CD14-positive monocyte (primary cell): Measurements from ENCODE around the gene SNAPC3. TPM values are rescaled to one million over a fixed set of nuclear protein-coding genes. Genes with fewer than 3 reads are reported as not detected.

ENCODE experiments used
- DNase-seq, 3 donors: peaks; one replicate each; pipeline ENCODE4 v3.0.0-alpha.2; 2011 to 2022
- H2AFZ ChIP-seq: 2 replicates; pipeline ENCODE4 v1.6.0; 2012; ENCODE audit warnings: mild to moderate bottlenecking, low read depth, low read length, inconsistent platforms; ENCODE audit not compliant: insufficient read depth, poor library complexity, severe bottlenecking
- H3K27ac ChIP-seq, 2 donors: 1 replicate in 1 of 2; 2 replicates in 1 of 2; pipeline ENCODE4 v1.5.1; 2012 to 2013; ENCODE audit warnings: low read length in 2 of 2, control low read depth in 1 of 2, inconsistent platforms in 1 of 2, low read depth in 1 of 2, mild to moderate bottlenecking in 1 of 2
- H3K27me3 ChIP-seq, 2 donors: one replicate each; pipeline versions ENCODE4 v1.6.0 to v1.6.1; 2011 to 2013; ENCODE audit warnings: low read length in 2 of 2; ENCODE audit not compliant: control insufficient read depth in 2 of 2, insufficient read depth in 2 of 2
- H3K36me3 ChIP-seq, 2 donors: replicated peaks in 1 of 2; 1 replicate in 1 of 2; 2 replicates in 1 of 2; pipeline versions ENCODE4 v1.5.1 to v1.6.1; 2012 to 2013; ENCODE audit warnings: low read length in 2 of 2, control low read depth in 1 of 2, inconsistent platforms in 1 of 2, mild to moderate bottlenecking in 1 of 2; ENCODE audit not compliant: insufficient read depth in 2 of 2, control insufficient read depth in 1 of 2
- H3K4me1 ChIP-seq, 2 donors: 1 replicate in 1 of 2; 2 replicates in 1 of 2; pipeline versions ENCODE4 v1.5.1 to v1.6.1; 2012 to 2013; ENCODE audit warnings: low read length in 2 of 2, control low read depth in 1 of 2, inconsistent platforms in 1 of 2, mild to moderate bottlenecking in 1 of 2, moderate library complexity in 1 of 2; ENCODE audit not compliant: insufficient read depth in 2 of 2, control insufficient read depth in 1 of 2
- H3K4me2 ChIP-seq: replicated peaks from 2 replicates; pipeline ENCODE3; 2012; ENCODE audit warnings: low read length, moderate library complexity, mild to moderate bottlenecking; ENCODE audit not compliant: poor library complexity, severe bottlenecking; ENCODE audit errors: extremely low read depth
- H3K4me3 ChIP-seq, 3 experiments: fragments of 200-600 bp in 1 of 3; sonication (generic) in 1 of 3; replicated peaks in 1 of 3; 1 replicate in 2 of 3; 2 replicates in 1 of 3; pipeline ENCODE4 v1.5.1; 2011 to 2013; ENCODE audit warnings: low read length in 3 of 3, mild to moderate bottlenecking in 3 of 3, control low read depth in 2 of 3, low read depth in 2 of 3, inconsistent platforms in 1 of 3, moderate library complexity in 1 of 3
- H3K79me2 ChIP-seq: 2 replicates; pipeline ENCODE4 v1.6.0; 2012; ENCODE audit warnings: mild to moderate bottlenecking, control low read depth, inconsistent platforms, low read length, moderate library complexity; ENCODE audit not compliant: insufficient read depth
- H3K9ac ChIP-seq: 2 replicates; pipeline ENCODE4 v1.6.0; 2017; ENCODE audit warnings: low read length, mild to moderate bottlenecking; ENCODE audit not compliant: insufficient read depth, poor library complexity, severe bottlenecking
- H3K9me3 ChIP-seq, 2 donors: replicated peaks in 1 of 2; 1 replicate in 1 of 2; 2 replicates in 1 of 2; pipeline versions ENCODE4 v1.5.1 to v1.6.1; 2012 to 2013; ENCODE audit warnings: low read length in 2 of 2, control low read depth in 1 of 2; ENCODE audit not compliant: control insufficient read depth in 1 of 2, insufficient read depth in 1 of 2
- H4K20me1 ChIP-seq: 2 replicates; pipeline ENCODE4 v1.6.0; 2012; ENCODE audit warnings: mild to moderate bottlenecking, low read length, control low read depth, moderate library complexity; ENCODE audit not compliant: insufficient read depth
- H3K27ac Mint-ChIP-seq, 7 donors: one replicate each; pipeline ENCODE4 v1.8.0; 2020; ENCODE audit warnings: mild to moderate bottlenecking in 7 of 7, mixed read lengths in 7 of 7, moderate library complexity in 6 of 7, inconsistent platforms in 2 of 7
- H3K27me3 Mint-ChIP-seq, 3 donors: one replicate each; pipeline ENCODE4 v1.8.0; 2021 to 2022; ENCODE audit warnings: low read depth in 3 of 3, mild to moderate bottlenecking in 3 of 3, mixed read lengths in 3 of 3, moderate library complexity in 3 of 3, inconsistent platforms in 1 of 3
- H3K36me3 Mint-ChIP-seq, 2 donors: one replicate each; pipeline ENCODE4 v1.8.0; 2020; ENCODE audit warnings: mixed read lengths in 2 of 2, inconsistent platforms in 1 of 2, mild to moderate bottlenecking in 1 of 2
- H3K4me1 Mint-ChIP-seq: one replicate; pipeline ENCODE4 v1.8.0; 2020; ENCODE audit warnings: mild to moderate bottlenecking, mixed read lengths
- H3K4me3 Mint-ChIP-seq, 2 donors: one replicate each; pipeline ENCODE4 v1.8.0; 2020; ENCODE audit warnings: mild to moderate bottlenecking in 2 of 2, mixed read lengths in 2 of 2, moderate library complexity in 1 of 2
- H3K9me3 Mint-ChIP-seq, 7 donors: one replicate each; pipeline ENCODE4 v1.8.0; 2020 to 2022; ENCODE audit warnings: mixed read lengths in 7 of 7, mild to moderate bottlenecking in 6 of 7, moderate library complexity in 6 of 7, inconsistent platforms in 2 of 7
- WGBS: methylation state at CpG from one replicate; pipeline ENCODE4 v1.1.5; 2013; ENCODE audit warnings: missing lambda C conversion rate; ENCODE audit not compliant: insufficient coverage; 5-methylcytosine and 5-hydroxymethylcytosine counted together
- intact Hi-C, 2 donors: fragments of 100-400 bp; cut with micrococcal nuclease; formaldehyde crosslinking; loops; one replicate each; pipeline versions ENCODE4 v1.15.0 to v1.15.1; 2023
- polyA plus RNA-seq, 3 donors: library from polyadenylated mRNA; depleted of rRNA in 1 of 3; unstranded in 2 of 3; stranded (reverse) in 1 of 3; fragments of 300-500 nt in 2 of 3; fragments of >200 nt in 1 of 3; fragmentation: Illumina TruSeq in 2 of 3; gene quantifications; 1 replicate in 2 of 3; 2 replicates in 1 of 3; pipeline ENCODE4 v1.2.3, GENCODE V29; 2012 to 2021
- TF ChIP-seq, protein P1 (sequence below): fragments of 200-600 bp; IDR thresholded peaks from one replicate; pipeline ENCODE4 v1.8.0; 2022; ENCODE audit warnings: antibody characterized with exemption, mild to moderate bottlenecking

Gene SNAPC3
- polyA plus RNA-seq, 3 donors: 10.9 to 15.8 (median 14.3) TPM

DNA sequence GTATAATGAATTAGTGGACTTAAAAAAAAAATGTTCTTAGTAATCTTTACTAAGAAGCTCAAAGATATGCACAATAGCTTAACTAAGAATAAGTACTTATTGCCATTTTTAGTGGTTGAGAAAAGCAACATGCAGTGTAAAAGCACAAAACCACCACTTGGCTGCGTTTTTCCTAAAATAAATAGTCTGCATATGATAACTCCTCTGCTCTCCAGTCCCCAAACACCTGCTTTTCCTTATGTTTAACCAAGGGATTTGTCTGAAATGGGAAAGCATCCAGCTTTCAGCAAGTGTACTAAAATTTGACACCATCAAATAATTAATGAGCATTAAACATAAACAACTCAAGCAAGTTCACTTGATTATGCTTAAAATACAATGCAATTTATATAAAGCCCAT lies 46.7 kb downstream of the SNAPC3 start:
- H2AFZ ChIP-seq: no peak overlapping the region
- no peak for DNase-seq
- 100% methylated on average over 1 of the region's 1 CpG for WGBS
- TF ChIP-seq, protein P1, sequence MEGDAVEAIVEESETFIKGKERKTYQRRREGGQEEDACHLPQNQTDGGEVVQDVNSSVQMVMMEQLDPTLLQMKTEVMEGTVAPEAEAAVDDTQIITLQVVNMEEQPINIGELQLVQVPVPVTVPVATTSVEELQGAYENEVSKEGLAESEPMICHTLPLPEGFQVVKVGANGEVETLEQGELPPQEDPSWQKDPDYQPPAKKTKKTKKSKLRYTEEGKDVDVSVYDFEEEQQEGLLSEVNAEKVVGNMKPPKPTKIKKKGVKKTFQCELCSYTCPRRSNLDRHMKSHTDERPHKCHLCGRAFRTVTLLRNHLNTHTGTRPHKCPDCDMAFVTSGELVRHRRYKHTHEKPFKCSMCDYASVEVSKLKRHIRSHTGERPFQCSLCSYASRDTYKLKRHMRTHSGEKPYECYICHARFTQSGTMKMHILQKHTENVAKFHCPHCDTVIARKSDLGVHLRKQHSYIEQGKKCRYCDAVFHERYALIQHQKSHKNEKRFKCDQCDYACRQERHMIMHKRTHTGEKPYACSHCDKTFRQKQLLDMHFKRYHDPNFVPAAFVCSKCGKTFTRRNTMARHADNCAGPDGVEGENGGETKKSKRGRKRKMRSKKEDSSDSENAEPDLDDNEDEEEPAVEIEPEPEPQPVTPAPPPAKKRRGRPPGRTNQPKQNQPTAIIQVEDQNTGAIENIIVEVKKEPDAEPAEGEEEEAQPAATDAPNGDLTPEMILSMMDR: no peak
- no peak overlapping the region for H3K4me2 ChIP-seq
- Mint-ChIP-seq H3K9me3 (no peaks in the 10 kb centered on the region), H3K36me3 (peaks cover 61 to 74% of the 10 kb centered on the region in 2 donors), H3K27me3 (no peaks in the 10 kb centered on the region), H3K27ac (no peak overlapping the region), H3K4me3 (no peak overlapping the region), H3K4me1 (no peaks in the 10 kb centered on the region)
- intact Hi-C loops: no loop called here
- H3K9ac ChIP-seq: no peak overlapping the region
- peaks cover 7% of the 10 kb centered on the region for H4K20me1 ChIP-seq
- H3K27me3 ChIP-seq: no peaks in the 10 kb centered on the region
- no peaks in the 10 kb centered on the region for H3K79me2 ChIP-seq
- peaks cover 58 to 92% of the 10 kb centered on the region in 2 donors for H3K36me3 ChIP-seq
- H3K27ac ChIP-seq: no peak overlapping the region
- H3K4me3 ChIP-seq: no peak overlapping the region
- no peaks in the 10 kb centered on the region for H3K9me3 ChIP-seq
- no peaks in the 10 kb centered on the region for H3K4me1 ChIP-seq

DNA sequence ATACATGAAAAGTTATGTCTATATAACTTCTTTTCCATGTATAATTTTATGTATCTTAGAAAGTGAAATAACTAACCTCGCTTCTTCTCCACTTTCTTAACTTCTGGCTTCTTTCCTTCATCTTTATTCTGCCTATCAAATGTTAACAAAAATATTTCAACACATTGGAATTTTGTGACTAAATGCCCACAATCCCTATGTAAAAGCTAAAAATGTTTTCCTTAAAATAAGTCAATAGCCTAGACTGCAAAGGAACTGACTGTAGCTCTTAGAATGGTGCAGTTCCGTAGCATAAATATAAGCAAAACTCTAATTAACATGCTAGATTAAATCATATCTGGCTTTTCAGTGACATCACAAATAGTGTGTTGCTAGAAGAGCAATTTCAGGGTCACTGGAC lies 47.2 kb downstream of the SNAPC3 start:
- no peaks in the 10 kb centered on the region for H3K4me1 Mint-ChIP-seq
- WGBS: no CpG with 5 or more reads among the region's 2 CpGs
- Histone ChIP-seq H4K20me1 (peaks cover 7% of the 10 kb centered on the region), H3K9ac (no peak overlapping the region), H2AFZ (no peak overlapping the region), H3K36me3 (peaks cover 54 to 92% of the 10 kb centered on the region in 2 donors), H3K27ac (no peak overlapping the region), H3K27me3 (no peaks in the 10 kb centered on the region), H3K4me1 (no peaks in the 10 kb centered on the region), H3K4me3 (no peak overlapping the region), H3K79me2 (no peaks in the 10 kb centered on the region), H3K4me2 (no peak overlapping the region), H3K9me3 (no peaks in the 10 kb centered on the region)
- intact Hi-C loops: no loop called here
- no peak for DNase-seq
- TF ChIP-seq, protein P1: no peak
- no peak overlapping the region for H3K27ac Mint-ChIP-seq
- H3K27me3 Mint-ChIP-seq: no peaks in the 10 kb centered on the region
- H3K9me3 Mint-ChIP-seq: no peaks in the 10 kb centered on the region
- H3K36me3 Mint-ChIP-seq: peaks cover 57 to 70% of the 10 kb centered on the region in 2 donors
- H3K4me3 Mint-ChIP-seq: no peak overlapping the region
